Right cardiac atrium (tissue), 5 donors: ENCODE measurements around the gene PHKG1. TPM values are rescaled to one million over a fixed set of nuclear protein-coding genes. Genes with fewer than 3 reads are reported as not detected.
"Not testable (repeated sequence)": the region's sequence is repeated elsewhere in the genome, so short reads cannot be mapped to it uniquely, and the experiment has no call there.

Experiments
- ATAC-seq, 2 donors: fragments of 200-7000 bp; cut with Tn5 transposase; one replicate each; pipeline versions ENCODE4 v1.8.0 to v1.9.1; 2020; ENCODE audit warnings: moderate library complexity in 2 of 2, mild to moderate bottlenecking in 1 of 2
- DNase-seq, 3 donors: peaks; one replicate each; pipeline ENCODE4 v3.0.0-alpha.2; 2020
- H3K27ac ChIP-seq: one replicate; pipeline ENCODE4 v1.5.1; 2013; ENCODE audit warnings: mild to moderate bottlenecking, low read length, control low read depth, moderate library complexity
- H3K27me3 ChIP-seq: one replicate; pipeline ENCODE4 v1.6.1; 2013; ENCODE audit not compliant: control insufficient read depth, insufficient read depth
- H3K4me1 ChIP-seq: one replicate; pipeline ENCODE4 v1.6.1; 2013; ENCODE audit warnings: low read length; ENCODE audit not compliant: control insufficient read depth, insufficient read depth
- H3K4me3 ChIP-seq: one replicate; pipeline ENCODE4 v1.5.1; 2013; ENCODE audit warnings: low read length, control low read depth
- H3K9me3 ChIP-seq: one replicate; pipeline ENCODE4 v1.6.1; 2013; ENCODE audit warnings: low read length; ENCODE audit not compliant: control insufficient read depth
- WGBS: extraction: QIAGEN DNeasy Blood & Tissue Kit; methylation state at CpG from one replicate; pipeline ENCODE4 v1.1.7; 2013; 5-methylcytosine and 5-hydroxymethylcytosine counted together
- intact Hi-C, 4 donors: fragments of 100-400 bp; cut with DNase I; formaldehyde crosslinking; loops; one replicate each; pipeline versions ENCODE4 v1.11.0 to v1.14.0; 2022 to 2023
- long read RNA-seq, 4 donors: library from polyadenylated mRNA; unstranded; transcript quantifications; one replicate each; pipeline ENCODE4 v2.0.0, GENCODE V29; 2020 to 2021
- polyA plus RNA-seq: library from polyadenylated mRNA; stranded (reverse); fragments of 200-250 nt; gene quantifications from one replicate; pipeline ENCODE4 v1.2.3, GENCODE V29; 2013
- total RNA-seq, 4 donors: library from RNA; stranded (reverse); fragmentation: NEBNext Ultra II Directional; extraction: Animal tissue kit (Norgen Biotek cat#: 25700); gene quantifications; one replicate each; pipeline ENCODE4 v1.2.1, GENCODE V29; 2021
- donor health status: healthy with polysubstance abuse.
- donor health status: DM: no; HTN: yes; CAD: no.
- donor health status: DM: no; HTN: no; CAD: no.
- donor health status: DM: no; HTN: yes; CAD: no; lungs with severe emphysema.
- donor health status: DM: yes; HTN: yes; CAD: no.

The PHKG1 gene
- 10 to 100 TPM; 22.6 to 50.4 (median 29.6) TPM for total RNA-seq
- polyA plus RNA-seq, result 24.5 TPM
- long read RNA-seq, donor 1, transcript PHKG1-201 (10 exons, 1,431 nt), result major isoform, 38 of 50 reads
- long read RNA-seq, donor 1, partial matches to known transcripts, result 2 of 50 reads
- long read RNA-seq, donor 1, other reads (novel, unspliced or antisense), result 9 of 50 reads
- long read RNA-seq, donor 2, transcript PHKG1-201 (10 exons, 1,431 nt), result major isoform, 35 of 42 reads
- long read RNA-seq, donor 2, partial matches to known transcripts, result 1 of 42 reads
- long read RNA-seq, donor 2, other reads (novel, unspliced or antisense), result 6 of 42 reads
- long read RNA-seq, donor 3, transcript PHKG1-201 (10 exons, 1,431 nt), result major isoform, 271 of 324 reads
- long read RNA-seq, donor 3, partial matches to known transcripts, result 9 of 324 reads
- long read RNA-seq, donor 3, other reads (novel, unspliced or antisense), result 44 of 324 reads
- long read RNA-seq, donor 4, transcript PHKG1-201 (10 exons, 1,431 nt), result major isoform, 29 of 35 reads
- long read RNA-seq, donor 4, partial matches to known transcripts, result 2 of 35 reads
- long read RNA-seq, donor 4, other reads (novel, unspliced or antisense), result 4 of 35 reads

DNA sequence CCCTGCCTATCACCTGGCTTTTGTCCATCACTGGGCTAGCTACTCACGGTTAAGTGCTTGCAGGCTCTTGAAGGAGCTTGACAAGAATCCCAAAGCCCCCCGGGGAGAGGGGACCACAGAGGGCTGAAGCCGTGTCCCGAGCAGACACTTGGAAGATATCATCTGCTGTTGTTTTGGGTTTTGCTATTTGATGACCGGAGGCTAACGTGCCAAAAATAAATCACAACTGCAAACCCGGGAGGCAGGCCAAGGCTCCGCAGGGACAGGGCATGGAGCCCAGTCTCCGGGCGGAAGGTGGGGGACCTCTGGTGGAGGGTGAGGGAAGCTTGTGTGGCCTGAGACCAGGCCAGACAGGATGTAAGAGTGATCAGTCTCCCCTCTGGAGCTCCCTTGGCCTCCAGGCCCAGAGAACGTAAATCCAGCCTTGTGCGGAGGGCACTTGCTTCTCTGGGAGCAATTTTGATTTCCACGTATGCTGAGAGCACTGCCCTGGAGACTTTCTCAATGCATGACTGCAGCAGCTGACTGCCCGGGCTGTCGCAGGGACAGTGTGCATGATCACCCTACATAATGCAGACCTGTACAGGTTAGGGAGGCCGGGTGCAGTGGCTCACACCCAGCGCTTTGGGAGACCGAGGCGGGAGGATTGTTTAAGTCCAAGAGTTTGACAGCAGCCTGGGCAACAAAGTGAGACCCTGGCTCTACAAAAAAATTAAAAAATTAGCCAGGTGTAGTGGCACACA, at the start of gene PHKG1:
TSS of gene PHKG1 (minus strand) at position 164 of the 743 bp plus-strand sequence. CDS start 4,011 bp downstream, outside the sequence.
- WGBS, result 30% methylated on average over 19 of the region's 19 CpGs
- intact Hi-C loops, result no loop called here
- H3K27me3 ChIP-seq, result no peaks in the 10 kb centered on the region
- H3K9me3 ChIP-seq, result no peaks in the 10 kb centered on the region
- H3K4me1 ChIP-seq, result peaks cover 13% of the 10 kb centered on the region
- H3K4me3 ChIP-seq, result peak within 1 kb of the TSS; percentile 1
- DNase-seq (peak; percentile 79 to 95 (median 92)), ATAC-seq (peak; percentile 91)
- H3K27ac ChIP-seq, result peak within 1 kb of the TSS; percentile 91

- ATAC-seq, DNase-seq, intact Hi-C loops, H3K27me3 ChIP-seq, H3K9me3 ChIP-seq, H3K4me3 ChIP-seq, H3K27ac ChIP-seq, H3K4me1 ChIP-seq: not testable (repeated sequence)
- 58% methylated on average over 2 of the region's 2 CpGs for WGBS
These were observed 38.3 kb upstream of the PHKG1 start for GRCh38 chr7:56131062-56131461.

DNA sequence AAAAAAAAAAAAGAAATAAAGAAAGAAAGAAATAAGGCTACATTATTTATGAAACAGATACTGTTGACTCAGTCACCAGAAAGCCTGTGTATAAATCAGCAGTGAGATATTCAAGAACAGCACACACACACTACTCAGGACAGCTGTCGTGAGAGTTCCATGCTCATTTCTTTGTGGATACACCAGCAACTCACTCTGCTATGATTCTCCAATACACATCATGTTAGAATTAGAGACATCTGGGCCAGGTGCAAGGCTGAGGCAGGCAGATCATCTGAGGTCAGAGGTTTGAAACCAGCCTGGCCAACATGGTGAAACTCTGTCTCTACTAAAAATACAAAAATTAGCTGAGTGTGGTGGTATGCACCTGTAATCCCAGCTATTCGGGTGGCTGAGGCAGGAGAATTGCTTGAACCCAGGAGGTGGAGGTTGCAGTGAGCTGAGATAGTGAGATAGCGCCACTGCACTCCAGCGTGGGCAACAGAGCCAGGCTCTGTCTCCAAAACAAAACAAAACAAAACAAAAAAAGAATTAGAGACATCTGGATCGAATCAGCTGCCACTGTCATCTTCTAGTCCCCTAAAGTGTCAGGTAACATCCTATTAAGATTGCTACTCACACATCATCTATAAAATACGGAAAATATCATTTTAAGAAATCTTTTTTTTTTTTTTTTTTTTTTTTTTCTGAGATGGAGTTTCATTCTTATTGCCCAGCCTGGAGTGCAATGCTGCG, 34.7 kb upstream of the PHKG1 start:
- Histone ChIP-seq H3K27ac (no peak overlapping the region), H3K4me3 (no peak overlapping the region), H3K4me1 (no peaks in the 10 kb centered on the region), H3K27me3 (no peaks in the 10 kb centered on the region), H3K9me3 (no peaks in the 10 kb centered on the region)
- ATAC-seq (no peak), DNase-seq (no peak)
- 69% methylated on average over 7 of the region's 7 CpGs for WGBS
- intact Hi-C loops, result no loop called here

DNA sequence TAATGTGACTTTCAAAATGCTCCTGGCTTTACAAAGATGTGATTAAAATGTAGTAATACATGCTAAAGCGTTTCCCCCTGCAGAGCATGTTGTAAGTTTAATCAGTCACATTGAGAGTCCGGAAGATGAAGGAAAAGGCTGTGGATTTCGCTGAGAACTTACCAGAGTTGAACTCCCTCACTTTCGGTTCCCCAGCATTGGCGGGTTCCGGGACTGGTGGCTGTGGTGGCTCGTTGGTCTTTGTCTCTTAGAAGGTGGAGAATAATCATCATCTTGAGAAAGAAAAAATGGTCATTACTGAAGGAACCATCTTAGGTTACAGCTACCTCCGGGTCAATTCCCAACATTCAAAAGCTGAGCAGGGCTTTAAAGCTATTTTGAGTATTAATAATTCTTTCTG, 33.1 kb upstream of the PHKG1 start:
- H3K27me3 ChIP-seq, result no peaks in the 10 kb centered on the region
- H3K4me3 ChIP-seq, result no peak overlapping the region
- H3K9me3 ChIP-seq, result no peaks in the 10 kb centered on the region
- ATAC-seq (no peak), DNase-seq (no peak)
- no peaks in the 10 kb centered on the region for H3K4me1 ChIP-seq
- 77% methylated on average over 8 of the region's 8 CpGs for whole genome bisulfite sequencing
- intact Hi-C loops, result no loop called here
- H3K27ac ChIP-seq, result no peak overlapping the region

- ATAC-seq, result no peak
- DNase-seq, result no peak
- no peaks in the 10 kb centered on the region for H3K4me1 ChIP-seq
- intact Hi-C loops, result no loop called here
- no peaks in the 10 kb centered on the region for H3K27me3 ChIP-seq
- H3K9me3 ChIP-seq, result no peaks in the 10 kb centered on the region
- no peak overlapping the region for H3K27ac ChIP-seq
- 58% methylated on average over 6 of the region's 6 CpGs for WGBS
- no peak overlapping the region for H3K4me3 ChIP-seq
These were observed 32.2 kb upstream of the PHKG1 start for GRCh38 chr7:56124981-56125380.

GRCh38 chr7:56121440-56121839, 28.7 kb upstream of the PHKG1 start:
- Histone ChIP-seq H3K4me3 (no peak overlapping the region), H3K27me3 (no peaks in the 10 kb centered on the region), H3K27ac (no peak overlapping the region), H3K4me1 (no peaks in the 10 kb centered on the region), H3K9me3 (no peaks in the 10 kb centered on the region)
- intact Hi-C loops, result no loop called here
- WGBS, result 77% methylated on average over 6 of the region's 6 CpGs
- ATAC-seq (no peak), DNase-seq (no peak)

GRCh38 chr7:56115852-56116538, 23.2 kb upstream of the PHKG1 start, which contains the start of gene NUPR2:
Gene NUPR2, minus strand, starts transcription at chr7:56116417. Its CDS starts 103 bp downstream, at chr7:56116314.
- no peak within 1 kb of the TSS for H3K4me3 ChIP-seq
- peak in 1 of 2 donors; percentile 33 for ATAC-seq
- H3K27me3 ChIP-seq, result no peaks in the 10 kb centered on the region
- 6% methylated on average over 65 of the region's 65 CpGs for WGBS
- intact Hi-C loops, result no loop called here
- no peaks in the 10 kb centered on the region for H3K4me1 ChIP-seq
- H3K27ac ChIP-seq, result no peak within 1 kb of the TSS
- no peaks in the 10 kb centered on the region for H3K9me3 ChIP-seq
- peak in 1 of 3 donors; percentile 50 for DNase-seq

- intact Hi-C loops, H3K4me1 ChIP-seq, H3K27ac ChIP-seq, ATAC-seq, H3K4me3 ChIP-seq, H3K27me3 ChIP-seq, DNase-seq, H3K9me3 ChIP-seq: not testable (repeated sequence)
- 88% methylated on average over 3 of the region's 3 CpGs for WGBS
These were observed 19.5 kb upstream of the PHKG1 start for GRCh38 chr7:56112244-56112643.

- DNase-seq (no peak), ATAC-seq (no peak)
- H3K27ac ChIP-seq, result no peak overlapping the region
- no peaks in the 10 kb centered on the region for H3K27me3 ChIP-seq
- no peak overlapping the region for H3K4me3 ChIP-seq
- intact Hi-C loops, result no loop called here
- 64% methylated on average over 1 of the region's 1 CpG for WGBS
- H3K9me3 ChIP-seq, result no peaks in the 10 kb centered on the region
- no peaks in the 10 kb centered on the region for H3K4me1 ChIP-seq
These were observed 17.9 kb upstream of the PHKG1 start for GRCh38 chr7:56110611-56111010.

- no peak for ATAC-seq
- Histone ChIP-seq H3K27me3 (no peaks in the 10 kb centered on the region), H3K4me3 (no peak overlapping the region), H3K27ac (no peak overlapping the region), H3K4me1 (no peaks in the 10 kb centered on the region), H3K9me3 (no peaks in the 10 kb centered on the region)
- intact Hi-C loops, result no loop called here
- WGBS, result 96% methylated on average over 1 of the region's 1 CpG
- no peak for DNase-seq
These were observed 15.2 kb upstream of the PHKG1 start for GRCh38 chr7:56107954-56108258.
